ENCODE data around the gene PAPSS2.

- TF ChIP-seq CTCF (conservative IDR thresholded peaks at IDR 0.05; ENCODE audit: low read length) = no peak
- no peak for TF ChIP-seq EZH2phosphoT487 (IDR thresholded peaks at IDR 0.05; ENCODE audit: borderline replicate concordance, low read depth, low read length)
Measured at GRCh38 chr10:87658858-87659555, 671 bp upstream of the PAPSS2 start.
